Measurements from ENCODE around the gene ASCC2.

DNA sequence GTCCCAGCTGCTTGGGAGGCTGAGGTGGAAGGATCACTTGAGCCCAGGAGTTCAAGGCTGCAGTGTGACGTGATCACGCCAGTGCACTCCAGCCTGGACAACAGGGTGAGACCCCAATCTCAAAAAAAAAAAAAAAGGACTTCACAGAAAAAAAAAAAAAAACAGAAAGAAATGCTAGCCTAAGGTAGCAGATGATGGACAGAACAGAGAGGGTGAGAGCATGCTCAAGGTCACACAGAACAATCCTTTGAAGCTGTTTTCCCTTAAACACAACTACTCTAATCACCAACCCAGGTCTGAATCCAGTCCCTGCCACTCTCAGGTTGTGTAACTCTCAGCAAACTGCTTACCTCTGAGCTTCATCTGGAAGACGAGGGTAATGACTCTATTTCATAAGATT, 81.0 kb downstream of the ASCC2 start:
- no peak for TF ChIP-seq GLIS3 (CRISPR knock-in tag; IDR thresholded peaks at IDR 0.05)
- TF ChIP-seq BACH2 (CRISPR knock-in tag; IDR thresholded peaks at IDR 0.05; ENCODE audit: borderline replicate concordance), result no peak
- TF ChIP-seq ZNF70 (CRISPR knock-in tag; IDR thresholded peaks at IDR 0.05), result no peak

All from SK-N-SH treated with all-trans-retinoic acid at 6 μM for 48 hours (cell line).